Measurements from ENCODE around the gene SGF29. TPM values are rescaled to one million over a fixed set of nuclear protein-coding genes. Genes with fewer than 3 reads are reported as not detected.
A peak's percentile ranks its signal among the peaks of the same experiment; 100 is the strongest.

The SGF29 gene
- total and polyA plus RNA-seq, 9 donors: 28.5 to 59.8 (median 42.5) TPM

GRCh38 chr16:28569021-28569420 lies 15.3 kb downstream of the SGF29 start:
- no peak overlapping the region for H3K27ac ChIP-seq
- H3K9me3 ChIP-seq: no peaks in the 10 kb centered on the region
- peaks cover 17% of the 10 kb centered on the region for H3K4me1 ChIP-seq (ENCODE audit: insufficient read depth)
- intact Hi-C loops (cut with DNase I): no loop called here
- 84 to 86% (median 85%) methylated on average over 5 of the region's 5 CpGs for WGBS, 3 donors
- H3K27me3 ChIP-seq: no peaks in the 10 kb centered on the region
- DNase-seq: no peak
- H3K4me3 ChIP-seq: no peak overlapping the region
- TF ChIP-seq POLR2A (IDR thresholded peaks at IDR 0.05) (no peak), CTCF (IDR thresholded peaks at IDR 0.05) (no peak), EP300 (IDR thresholded peaks at IDR 0.05) (no peak)
- H3K36me3 ChIP-seq: no peaks in the 10 kb centered on the region

GRCh38 chr16:28569968-28570752 lies 16.4 kb downstream of the SGF29 start:
- H3K27me3 ChIP-seq: no peaks in the 10 kb centered on the region
- TF ChIP-seq POLR2A (IDR thresholded peaks at IDR 0.05): no peak
- TF ChIP-seq CTCF (IDR thresholded peaks at IDR 0.05): no peak
- TF ChIP-seq EP300 (IDR thresholded peaks at IDR 0.05): no peak
- intact Hi-C loops (cut with DNase I): no loop called here
- H3K4me3 ChIP-seq: no peak overlapping the region
- DNase-seq: no peak
- H3K4me1 ChIP-seq (ENCODE audit: insufficient read depth): peaks cover 18% of the 10 kb centered on the region
- H3K36me3 ChIP-seq: no peaks in the 10 kb centered on the region
- 95 to 97% (median 96%) methylated on average over 4 of the region's 4 CpGs for WGBS, 3 donors
- H3K27ac ChIP-seq: no peak overlapping the region
- H3K9me3 ChIP-seq: no peaks in the 10 kb centered on the region

GRCh38 chr16:28572696-28573510 lies 19.2 kb downstream of the SGF29 start:
- no peak overlapping the region for H3K27ac ChIP-seq
- H3K27me3 ChIP-seq: no peaks in the 10 kb centered on the region
- peaks cover 16% of the 10 kb centered on the region for H3K4me1 ChIP-seq (ENCODE audit: insufficient read depth)
- intact Hi-C loops (cut with DNase I): no loop called here
- peak; percentile 46 to 71 (median 54) for DNase-seq
- TF ChIP-seq EP300 (IDR thresholded peaks at IDR 0.05) (no peak), CTCF (IDR thresholded peaks at IDR 0.05) (no peak), POLR2A (IDR thresholded peaks at IDR 0.05) (no peak)
- 11 to 25% (median 14%) methylated on average over 15 of the region's 15 CpGs for WGBS, 3 donors
- no peaks in the 10 kb centered on the region for H3K36me3 ChIP-seq
- no peaks in the 10 kb centered on the region for H3K9me3 ChIP-seq
- H3K4me3 ChIP-seq: no peak overlapping the region

DNA sequence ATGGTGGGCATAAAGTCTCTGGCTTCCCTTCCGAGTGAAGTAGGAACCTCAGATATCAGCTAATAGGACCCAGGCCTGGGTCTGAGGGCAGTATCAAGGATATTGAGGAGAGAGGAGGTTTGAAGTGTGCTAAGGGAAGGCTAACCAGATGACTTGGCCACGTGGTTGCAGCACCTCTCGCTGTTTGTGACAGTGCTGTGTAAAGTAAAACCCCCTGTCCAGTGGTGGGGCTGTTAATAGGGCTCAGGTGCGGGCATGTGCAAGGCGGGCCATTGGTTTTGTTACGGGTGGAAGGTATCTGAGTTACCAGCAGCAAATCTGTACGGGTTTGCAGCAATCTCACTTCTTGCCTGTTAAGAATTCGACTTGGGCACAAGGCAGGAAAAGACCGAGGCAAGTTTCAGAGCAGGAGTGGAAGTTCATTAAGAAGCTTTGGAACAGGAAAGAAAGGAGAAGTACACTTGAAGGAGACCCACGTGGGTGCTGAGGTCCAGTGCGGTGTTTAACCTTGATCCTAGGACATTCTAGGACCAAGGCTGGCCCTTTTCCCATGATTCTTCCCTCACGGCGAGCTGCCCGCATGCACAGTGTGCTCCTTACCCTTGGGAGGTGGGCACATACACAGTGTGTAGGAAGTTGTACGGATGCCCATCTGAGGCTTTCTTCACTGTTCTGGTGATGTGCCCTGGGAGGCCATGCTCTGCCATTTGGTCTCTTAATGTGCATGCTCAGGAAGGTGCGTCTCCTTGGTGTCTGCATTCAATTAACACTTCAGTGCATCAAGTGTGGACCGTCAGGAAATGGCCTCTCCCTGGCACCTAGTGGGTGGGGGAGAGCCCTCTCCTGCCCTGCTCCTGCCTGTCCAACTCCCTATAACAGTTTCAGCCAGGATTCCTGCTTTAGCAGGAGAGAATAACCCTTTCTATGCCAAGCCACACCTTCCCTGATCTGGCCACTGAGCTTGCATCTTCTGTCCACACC lies 20.3 kb downstream of the SGF29 start:
- Histone ChIP-seq H3K27ac (no peak overlapping the region), H3K9me3 (no peaks in the 10 kb centered on the region), H3K27me3 (no peaks in the 10 kb centered on the region), H3K4me3 (no peak overlapping the region), H3K36me3 (no peaks in the 10 kb centered on the region), H3K4me1 (ENCODE audit: insufficient read depth) (peaks cover 16% of the 10 kb centered on the region)
- no peak for TF ChIP-seq EP300 (IDR thresholded peaks at IDR 0.05)
- no peak for TF ChIP-seq POLR2A (IDR thresholded peaks at IDR 0.05)
- TF ChIP-seq CTCF (IDR thresholded peaks at IDR 0.05): no peak
- 78 to 82% (median 79%) methylated on average over 17 of the region's 17 CpGs for WGBS, 3 donors
- DNase-seq: no peak
- intact Hi-C loops (cut with DNase I): no loop called here

Data from ovary (tissue), 9 donors.